Effector memory CD8-positive, alpha-beta T cell (primary cell): ENCODE data around the gene SSR2.
A peak's percentile ranks its signal among the peaks of the same experiment; 100 is the strongest.

Experiments used
- ATAC-seq: fragments of 150-1000 bp; cut with Tn5 transposase; replicated peaks from 2 replicates; pipeline ENCODE4 v1.10.0; 2021; ENCODE audit warnings: mild to moderate bottlenecking, moderate library complexity
- DNase-seq, 3 experiments: peaks; one replicate each; pipeline ENCODE4 v3.0.0; 2021
- H3K27ac Mint-ChIP-seq, 2 donors: one replicate each; pipeline ENCODE4 v1.8.0; 2022; ENCODE audit warnings: mild to moderate bottlenecking in 2 of 2, mixed read lengths in 2 of 2, moderate library complexity in 2 of 2
- H3K27me3 Mint-ChIP-seq, 2 donors: one replicate each; pipeline ENCODE4 v1.8.0; 2022; ENCODE audit warnings: mixed read lengths in 2 of 2
- H3K36me3 Mint-ChIP-seq: one replicate; pipeline ENCODE4 v1.8.0; 2022; ENCODE audit warnings: mild to moderate bottlenecking, moderate library complexity, mixed read lengths; ENCODE audit not compliant: insufficient read depth
- H3K4me1 Mint-ChIP-seq, 2 donors: one replicate each; pipeline ENCODE4 v1.8.0; 2022; ENCODE audit warnings: low read depth in 2 of 2, mixed read lengths in 2 of 2
- H3K4me3 Mint-ChIP-seq, 2 donors: one replicate each; pipeline ENCODE4 v1.8.0; 2022; ENCODE audit warnings: mild to moderate bottlenecking in 2 of 2, mixed read lengths in 2 of 2, moderate library complexity in 2 of 2
- H3K9me3 Mint-ChIP-seq, 2 donors: one replicate each; pipeline ENCODE4 v1.8.0; 2022; ENCODE audit warnings: mixed read lengths in 2 of 2
- total RNA-seq, 9 experiments: gene quantifications; one replicate each; lab custom pipeline; 2026; lab: John Stamatoyannopoulos, UW

Gene SSR2
- 130 to 192 (median 182) reads per million in 9 experiments for total RNA-seq

DNA sequence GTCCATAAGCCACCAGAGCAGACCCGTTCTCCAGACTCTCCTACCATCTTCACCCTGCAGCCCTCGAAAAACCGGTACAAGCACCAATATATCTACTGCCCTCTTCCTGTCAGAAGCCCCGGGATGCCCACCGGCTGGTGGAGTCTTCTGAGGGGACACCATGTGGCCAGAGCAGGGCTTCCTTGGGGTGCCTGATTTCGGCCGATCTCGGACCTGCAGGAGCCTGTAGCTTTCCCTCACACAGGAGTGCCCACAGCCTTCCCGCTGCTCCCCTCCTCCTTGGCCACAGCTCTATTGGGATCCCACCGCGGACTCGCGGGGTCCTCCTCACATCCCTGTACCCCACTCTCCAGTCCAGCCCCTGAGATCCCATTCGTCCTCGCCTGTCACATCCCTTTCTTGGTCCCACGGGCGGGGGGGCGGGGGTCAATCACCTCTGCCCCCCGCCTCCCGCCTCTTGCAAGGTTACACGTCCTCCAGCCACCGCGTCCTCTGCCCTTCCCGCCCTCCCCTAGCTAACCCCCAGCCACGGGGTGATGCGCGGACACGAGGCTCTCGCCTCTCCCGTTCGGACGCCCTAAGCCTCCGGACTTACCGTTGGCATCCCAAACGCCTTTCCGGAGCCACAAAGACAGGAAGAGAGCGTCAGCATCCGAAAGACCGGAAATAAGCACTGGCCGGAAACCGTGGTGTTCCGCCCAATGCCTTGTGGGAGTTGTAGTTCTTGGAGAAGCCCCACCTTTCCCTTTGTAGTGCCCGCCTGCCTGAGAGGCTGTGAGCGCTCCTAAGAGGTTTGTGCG lies at the start of gene SSR2:
Gene SSR2, minus strand, starts transcription at position 659 of the 800 bp plus-strand sequence. CDS start 784 bp downstream, outside the sequence.
- peaks cover 5 to 6% of the 10 kb centered on the region in 2 donors for H3K27me3 Mint-ChIP-seq

GRCh38 chr1:156070548-156070947 lies 49.8 kb upstream of the SSR2 start:
- no peak for DNase-seq
- ATAC-seq: no peak
- peaks cover 1% of the 10 kb centered on the region for H3K36me3 Mint-ChIP-seq
- no peak overlapping the region for H3K27ac Mint-ChIP-seq
- H3K4me3 Mint-ChIP-seq: no peak overlapping the region
- H3K4me1 Mint-ChIP-seq: peaks cover 5% of the 10 kb centered on the region in 2 donors
- H3K27me3 Mint-ChIP-seq: peaks cover 0 to 6% of the 10 kb centered on the region in 2 donors
- no peaks in the 10 kb centered on the region for H3K9me3 Mint-ChIP-seq

More for the DNA sequence above, at the start of gene SSR2:
- peak within 1 kb of the TSS; percentile 89 to 91 for H3K27ac Mint-ChIP-seq
- H3K4me1 Mint-ChIP-seq: peaks cover 21 to 23% of the 10 kb centered on the region in 2 donors
- H3K36me3 Mint-ChIP-seq: peaks cover 40% of the 10 kb centered on the region
- DNase-seq (peak; percentile 79 to 80 (median 79)), ATAC-seq (peak; percentile 100)
- H3K9me3 Mint-ChIP-seq: no peaks in the 10 kb centered on the region
- peak within 1 kb of the TSS; percentile 88 to 95 for H3K4me3 Mint-ChIP-seq

GRCh38 chr1:156069490-156070455 lies 49.0 kb upstream of the SSR2 start:
- DNase-seq: no peak
- ATAC-seq: no peak
- Mint-ChIP-seq H3K27ac (no peak overlapping the region), H3K36me3 (peaks cover 2% of the 10 kb centered on the region), H3K9me3 (no peaks in the 10 kb centered on the region), H3K4me3 (no peak overlapping the region), H3K27me3 (no peaks in the 10 kb centered on the region), H3K4me1 (peaks cover 5% of the 10 kb centered on the region in 2 donors)

- DNase-seq (no peak), ATAC-seq (no peak)
- Mint-ChIP-seq H3K36me3 (peaks cover 2% of the 10 kb centered on the region), H3K4me3 (no peak overlapping the region), H3K27me3 (no peaks in the 10 kb centered on the region), H3K27ac (no peak overlapping the region), H3K4me1 (peaks cover 5% of the 10 kb centered on the region in 2 donors), H3K9me3 (no peaks in the 10 kb centered on the region)
Measured at GRCh38 chr1:156067262-156067661, 46.5 kb upstream of the SSR2 start.

DNA sequence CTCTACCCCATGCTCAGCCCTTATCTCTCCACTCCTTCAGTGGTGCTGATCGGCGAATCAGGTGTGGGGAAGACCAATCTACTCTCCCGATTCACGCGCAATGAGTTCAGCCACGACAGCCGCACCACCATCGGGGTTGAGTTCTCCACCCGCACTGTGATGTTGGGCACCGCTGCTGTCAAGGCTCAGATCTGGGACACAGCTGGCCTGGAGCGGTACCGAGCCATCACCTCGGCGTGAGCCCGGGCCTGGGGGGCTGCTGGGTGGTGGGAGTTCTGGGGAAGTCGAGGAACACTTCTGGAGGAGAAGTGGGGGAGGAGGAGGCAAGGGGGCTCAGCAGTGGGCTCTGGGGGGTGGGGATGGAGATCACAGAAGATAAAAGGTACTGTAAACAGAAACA lies 45.1 kb upstream of the SSR2 start:
- Mint-ChIP-seq H3K4me1 (peaks cover 5% of the 10 kb centered on the region in 2 donors), H3K4me3 (no peak overlapping the region), H3K27me3 (no peaks in the 10 kb centered on the region), H3K9me3 (no peaks in the 10 kb centered on the region), H3K27ac (peak overlapping the region in 1 of 2 donors; percentile 17), H3K36me3 (peaks cover 2% of the 10 kb centered on the region)
- no peak for ATAC-seq
- DNase-seq: no peak

- Mint-ChIP-seq H3K4me3 (no peak overlapping the region), H3K27me3 (no peaks in the 10 kb centered on the region), H3K9me3 (no peaks in the 10 kb centered on the region), H3K4me1 (peaks cover 5% of the 10 kb centered on the region in 2 donors), H3K27ac (peak overlapping the region in 1 of 2 donors; percentile 0), H3K36me3 (peaks cover 2% of the 10 kb centered on the region)
- no peak for ATAC-seq
- DNase-seq: no peak
Measured at GRCh38 chr1:156065212-156065611, 44.5 kb upstream of the SSR2 start.

DNA sequence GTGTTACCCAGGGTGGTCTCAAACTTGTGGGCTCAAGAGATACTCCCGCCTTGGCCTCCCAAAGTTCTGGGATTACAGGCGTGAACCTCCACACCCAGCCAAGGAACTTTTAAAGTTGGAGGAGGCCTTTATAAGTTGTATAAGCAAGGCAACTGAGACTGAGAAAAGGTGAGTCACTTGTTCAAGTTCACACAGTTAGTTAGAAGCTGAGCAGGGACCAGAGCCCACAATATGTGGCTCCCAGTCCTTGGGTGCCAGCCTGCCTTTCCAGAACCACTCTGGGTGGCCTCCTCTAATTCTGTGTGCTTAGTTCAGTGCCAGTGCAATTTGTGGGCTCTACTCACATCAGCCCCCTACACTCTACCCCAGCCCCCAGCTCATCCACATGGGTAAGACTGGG lies 43.9 kb upstream of the SSR2 start:
- Mint-ChIP-seq H3K27ac (peak overlapping the region in 1 of 2 donors; percentile 0), H3K36me3 (peaks cover 2% of the 10 kb centered on the region), H3K9me3 (no peaks in the 10 kb centered on the region), H3K4me1 (peaks cover 5% of the 10 kb centered on the region in 2 donors), H3K27me3 (no peaks in the 10 kb centered on the region), H3K4me3 (no peak overlapping the region)
- no peak for ATAC-seq
- DNase-seq: no peak

DNA sequence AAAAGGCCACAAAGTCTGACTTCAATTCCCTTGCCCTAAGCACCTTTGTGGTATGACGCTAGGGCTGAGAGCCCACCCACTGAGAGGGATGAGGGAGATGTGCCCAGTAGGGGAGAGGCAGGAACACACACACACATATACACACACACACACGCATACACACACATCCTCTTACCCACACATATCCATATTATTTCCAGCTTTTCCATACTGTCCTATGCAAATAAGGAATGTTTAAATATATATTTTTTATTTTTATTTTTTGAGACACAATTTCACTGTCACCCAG lies 43.2 kb upstream of the SSR2 start:
- Mint-ChIP-seq H3K36me3 (peaks cover 2% of the 10 kb centered on the region), H3K4me3 (no peak overlapping the region), H3K4me1 (peaks cover 5% of the 10 kb centered on the region in 2 donors), H3K27me3 (no peaks in the 10 kb centered on the region), H3K9me3 (no peaks in the 10 kb centered on the region), H3K27ac (no peak overlapping the region)
- no peak for ATAC-seq
- no peak for DNase-seq

GRCh38 chr1:156062189-156062588 lies 41.4 kb upstream of the SSR2 start:
- Mint-ChIP-seq H3K9me3 (no peaks in the 10 kb centered on the region), H3K4me1 (peaks cover 5% of the 10 kb centered on the region in 2 donors), H3K36me3 (peaks cover 6% of the 10 kb centered on the region), H3K27ac (no peak overlapping the region), H3K27me3 (no peaks in the 10 kb centered on the region), H3K4me3 (no peak overlapping the region)
- ATAC-seq (no peak), DNase-seq (no peak)

- H3K27me3 Mint-ChIP-seq: no peaks in the 10 kb centered on the region
- ATAC-seq (no peak), DNase-seq (no peak)
- H3K27ac Mint-ChIP-seq: no peak within 1 kb of the TSS
- H3K4me3 Mint-ChIP-seq: no peak within 1 kb of the TSS
- peaks cover 3 to 5% of the 10 kb centered on the region in 2 donors for H3K4me1 Mint-ChIP-seq
- no peaks in the 10 kb centered on the region for H3K9me3 Mint-ChIP-seq
- H3K36me3 Mint-ChIP-seq: peaks cover 6% of the 10 kb centered on the region
Measured at GRCh38 chr1:156060937-156061636, 40.3 kb upstream of the SSR2 start, which contains the start of gene RAB25. RAB25 (plus strand) TSS chr1:156061160; CDS start chr1:156061401, 241 bp downstream.

DNA sequence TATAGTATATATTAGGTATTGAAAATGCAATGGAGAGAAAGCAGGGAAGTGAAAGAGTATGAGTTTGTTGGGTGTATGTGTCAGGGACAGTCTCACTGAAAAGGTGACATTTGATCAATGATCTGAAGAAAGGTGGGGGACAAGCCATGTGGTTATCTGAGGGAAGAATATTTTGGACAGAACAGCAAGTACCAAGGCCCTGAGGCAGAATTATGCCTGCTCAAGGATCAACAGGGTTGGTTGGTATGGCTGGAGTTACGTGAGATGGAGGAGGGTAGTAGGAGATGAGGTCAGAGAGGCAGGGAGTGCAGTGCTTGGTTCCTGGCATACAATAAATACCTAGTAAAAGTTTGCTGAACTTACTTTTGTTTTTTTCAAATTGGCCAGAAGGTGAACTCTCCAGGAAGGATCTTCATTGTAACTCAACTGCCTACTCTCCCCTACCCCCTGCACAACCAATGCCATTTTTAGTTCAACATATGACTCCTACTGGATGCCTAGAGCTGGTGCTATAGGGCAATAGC lies 35.6 kb upstream of the SSR2 start:
- Mint-ChIP-seq H3K4me1 (peaks cover 30 to 33% of the 10 kb centered on the region in 2 donors), H3K9me3 (no peaks in the 10 kb centered on the region), H3K27me3 (no peaks in the 10 kb centered on the region), H3K27ac (no peak overlapping the region), H3K4me3 (no peak overlapping the region), H3K36me3 (peaks cover 11% of the 10 kb centered on the region)
- ATAC-seq (no peak), DNase-seq (no peak)

DNA sequence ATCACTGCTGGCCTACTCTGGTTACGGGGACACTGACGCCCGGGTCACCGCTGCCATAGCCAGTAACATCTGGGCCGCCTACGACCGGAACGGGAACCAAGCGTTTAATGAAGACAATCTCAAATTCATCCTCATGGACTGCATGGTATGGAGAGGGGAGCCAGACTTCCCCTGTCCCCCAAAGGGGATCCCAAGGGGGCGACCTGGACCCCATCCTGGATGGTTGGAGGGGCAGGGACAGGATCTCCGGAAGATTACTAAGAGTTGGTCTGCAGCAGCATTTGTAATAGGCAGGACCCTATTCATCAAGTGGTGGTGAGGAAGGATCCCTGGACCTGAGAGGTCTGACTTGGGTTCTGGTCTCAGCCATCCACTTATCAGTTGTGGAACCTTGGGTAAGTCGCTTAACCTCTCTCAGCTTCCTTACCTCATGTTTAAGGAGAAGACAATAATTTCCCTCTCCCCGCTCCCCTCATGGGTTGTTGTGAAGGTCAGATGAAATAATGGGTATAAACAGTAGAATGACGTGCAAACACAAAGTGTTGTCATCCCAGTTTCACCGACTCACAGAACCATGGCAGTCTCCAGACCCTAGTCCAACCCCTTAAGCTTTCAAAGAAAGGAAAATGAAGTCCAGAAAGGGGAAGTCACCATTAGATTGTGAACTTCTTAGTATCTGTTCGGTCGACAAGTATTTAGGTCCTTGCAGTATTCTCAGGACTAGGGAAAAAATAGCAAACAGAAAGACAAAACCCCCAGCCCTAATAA lies 34.7 kb upstream of the SSR2 start:
- ATAC-seq: no peak
- no peak for DNase-seq
- Mint-ChIP-seq H3K4me3 (peak overlapping the region; percentile 99), H3K36me3 (peaks cover 11% of the 10 kb centered on the region), H3K27ac (peak overlapping the region; percentile 56 to 92), H3K9me3 (no peaks in the 10 kb centered on the region), H3K4me1 (peaks cover 30 to 33% of the 10 kb centered on the region in 2 donors), H3K27me3 (no peaks in the 10 kb centered on the region)
